IMR-90 (cell line): Measurements from ENCODE around the gene TNFAIP8. TPM values are rescaled to one million over a fixed set of nuclear protein-coding genes. Genes with fewer than 3 reads are reported as not detected.

Experiments
- ATAC-seq: fragments of 200-7000 bp; cut with Tn5 transposase; 2 replicates; pipeline ENCODE4 v1.9.1; 2020; ENCODE audit warnings: low read depth, mild to moderate bottlenecking, moderate library complexity
- BruUV-seq: library from RNA; stranded (reverse); fragments of 400-500 nt; replicated peaks from 2 replicates; lab custom pipeline; 2021; lab: Mats Ljungman, UMichigan
- CTCF ChIA-PET: fragments of 300-600 bp; formaldehyde crosslinking; extraction: SDS; loops from one replicate; lab custom pipeline; 2021; ENCODE audit warnings: antibody characterized with exemption; lab: Yijun Ruan, JAX
- POLR2A ChIA-PET: fragments of 300-600 bp; sonication (Branson Sonifier 250); formaldehyde crosslinking; loops from one replicate; lab custom pipeline; 2022; ENCODE audit warnings: antibody characterized with exemption; ENCODE audit not compliant: unreplicated experiment; lab: Charles Lee
- DNase-seq: peaks from one replicate; pipeline ENCODE4 v3.0.0; 2013
- H2AFZ ChIP-seq: replicated peaks from 2 replicates; pipeline ENCODE3; 2013; ENCODE audit warnings: low read length, mild to moderate bottlenecking; ENCODE audit not compliant: poor library complexity
- H2AK5ac ChIP-seq: 2 replicates; pipeline ENCODE4 v1.6.1; 2013; ENCODE audit warnings: low read depth, low read length, inconsistent platforms
- H2AK9ac ChIP-seq: replicated peaks from 2 replicates; pipeline ENCODE3; 2013; ENCODE audit warnings: mild to moderate bottlenecking, low read depth, low read length, moderate library complexity; ENCODE audit not compliant: poor library complexity
- H2BK120ac ChIP-seq: 2 replicates; pipeline ENCODE4 v1.6.1; 2013; ENCODE audit warnings: low read depth, low read length, inconsistent platforms
- H2BK15ac ChIP-seq: 3 replicates; pipeline ENCODE4 v1.6.1; 2013; ENCODE audit warnings: low read depth, low read length, inconsistent platforms
- H2BK20ac ChIP-seq: 2 replicates; pipeline ENCODE4 v1.6.1; 2013; ENCODE audit warnings: low read depth, mild to moderate bottlenecking, inconsistent platforms, low read length, moderate library complexity
- H2BK5ac ChIP-seq: 2 replicates; pipeline ENCODE4 v1.6.1; 2013; ENCODE audit warnings: mild to moderate bottlenecking, low read depth, low read length, inconsistent platforms; ENCODE audit not compliant: poor library complexity, severe bottlenecking
- H3K14ac ChIP-seq: replicated peaks from 2 replicates; pipeline ENCODE4 v1.6.1; 2013; ENCODE audit warnings: low read depth, low read length, inconsistent platforms
- H3K18ac ChIP-seq: 2 replicates; pipeline ENCODE4 v1.6.1; 2013; ENCODE audit warnings: low read depth, low read length, control low read depth
- H3K23ac ChIP-seq: 2 replicates; pipeline ENCODE4 v1.6.1; 2013; ENCODE audit warnings: low read depth, low read length, inconsistent platforms
- H3K27ac ChIP-seq: 2 replicates; pipeline ENCODE4 v1.5.1; 2013; ENCODE audit warnings: mild to moderate bottlenecking, control low read depth, low read length; ENCODE audit not compliant: insufficient read depth
- H3K27me3 ChIP-seq: 2 replicates; pipeline ENCODE4 v1.6.1; 2013; ENCODE audit warnings: low read length; ENCODE audit not compliant: control insufficient read depth, insufficient read depth
- H3K36me3 ChIP-seq: 2 replicates; pipeline ENCODE4 v1.6.1; 2013; ENCODE audit warnings: low read length, mixed read lengths; ENCODE audit not compliant: control insufficient read depth, insufficient read depth
- H3K4ac ChIP-seq: 2 replicates; pipeline ENCODE4 v1.6.1; 2013; ENCODE audit warnings: low read depth, low read length, inconsistent platforms
- H3K4me1 ChIP-seq: 2 replicates; pipeline ENCODE4 v1.6.1; 2013; ENCODE audit warnings: low read length, mixed read lengths; ENCODE audit not compliant: control insufficient read depth, insufficient read depth
- H3K4me2 ChIP-seq: 2 replicates; pipeline ENCODE4 v1.6.1; 2013; ENCODE audit warnings: low read depth, mild to moderate bottlenecking, control low read depth, low read length, moderate library complexity
- H3K4me3 ChIP-seq: 2 replicates; pipeline ENCODE4 v1.5.1; 2013; ENCODE audit warnings: low read depth, mild to moderate bottlenecking, control low read depth, low read length, moderate library complexity; ENCODE audit not compliant: insufficient read depth
- H3K56ac ChIP-seq: 2 replicates; pipeline ENCODE4 v1.6.1; 2013; ENCODE audit warnings: low read length, inconsistent platforms; ENCODE audit not compliant: insufficient read depth; ENCODE audit errors: extremely low read depth
- H3K79me1 ChIP-seq, 2 experiments: 2 replicates each; pipeline ENCODE4 v1.6.1; 2013; ENCODE audit warnings: low read length in 2 of 2, inconsistent platforms in 1 of 2, low read depth in 1 of 2
- H3K9ac ChIP-seq: 2 replicates; pipeline ENCODE4 v1.6.1; 2013; ENCODE audit warnings: low read depth, low read length, control low read depth
- H3K9me1 ChIP-seq: 2 replicates; pipeline ENCODE4 v1.6.1; 2013; ENCODE audit warnings: low read length, inconsistent platforms; ENCODE audit not compliant: insufficient read depth
- H3K9me3 ChIP-seq: 2 replicates; pipeline ENCODE4 v1.6.1; 2013; ENCODE audit warnings: low read length; ENCODE audit not compliant: control insufficient read depth, insufficient read depth
- H4K20me1 ChIP-seq: 2 replicates; pipeline ENCODE4 v1.6.1; 2013; ENCODE audit warnings: low read length, inconsistent platforms; ENCODE audit not compliant: insufficient read depth
- H4K5ac ChIP-seq: 2 replicates; pipeline ENCODE4 v1.6.1; 2013; ENCODE audit warnings: mild to moderate bottlenecking, low read depth, low read length, control low read depth
- H4K8ac ChIP-seq, 2 experiments: 2 replicates each; pipeline ENCODE4 v1.6.1; 2013; ENCODE audit warnings: low read depth in 2 of 2, low read length in 2 of 2, control low read depth in 1 of 2, inconsistent platforms in 1 of 2
- H4K91ac ChIP-seq: 2 replicates; pipeline ENCODE4 v1.6.1; 2013; ENCODE audit warnings: low read depth, low read length, inconsistent platforms; ENCODE audit not compliant: insufficient read depth
- BHLHE40 ChIP-seq: fragments of 150-350 bp; IDR thresholded peaks from 2 replicates; pipeline ENCODE4 v1.6.1; 2016; ENCODE audit warnings: mild to moderate bottlenecking, low read depth, low read length
- CEBPB ChIP-seq: IDR thresholded peaks from 2 replicates; pipeline ENCODE4 v1.6.1; 2012; ENCODE audit warnings: low read depth, low read length, improper control_type of control experiment
- CHD1 ChIP-seq: IDR thresholded peaks from 2 replicates; pipeline ENCODE4 v1.6.1; 2012; ENCODE audit warnings: low read depth, low read length, improper control_type of control experiment
- FOS ChIP-seq: fragments of 150-350 bp; IDR thresholded peaks from 2 replicates; pipeline ENCODE4 v1.6.1; 2016; ENCODE audit warnings: low read depth, low read length
- MAFK ChIP-seq: IDR thresholded peaks from 2 replicates; pipeline ENCODE4 v1.6.1; 2012; ENCODE audit warnings: low read depth, low read length, improper control_type of control experiment
- MAZ ChIP-seq: IDR thresholded peaks from 2 replicates; pipeline ENCODE4 v1.6.1; 2012; ENCODE audit warnings: low read depth, mild to moderate bottlenecking, low read length, improper control_type of control experiment, moderate library complexity, borderline replicate concordance
- MXI1 ChIP-seq: IDR thresholded peaks from 2 replicates; pipeline ENCODE4 v1.6.1; 2012; ENCODE audit warnings: low read depth, mild to moderate bottlenecking, low read length, moderate library complexity, borderline replicate concordance
- NFE2L2 ChIP-seq: fragments of 150-350 bp; IDR thresholded peaks from 2 replicates; pipeline ENCODE4 v1.6.1; 2016; ENCODE audit warnings: low read depth, mild to moderate bottlenecking, low read length
- POLR2A ChIP-seq: IDR thresholded peaks from 2 replicates; pipeline ENCODE4 v1.6.1; 2012; ENCODE audit warnings: mild to moderate bottlenecking, low read depth, low read length
- RAD21 ChIP-seq: IDR thresholded peaks from 2 replicates; pipeline ENCODE4 v1.6.1; 2012; ENCODE audit warnings: low read length, improper control_type of control experiment
- RCOR1 ChIP-seq: IDR thresholded peaks from 2 replicates; pipeline ENCODE4 v1.6.1; 2012; ENCODE audit warnings: mild to moderate bottlenecking, low read length, improper control_type of control experiment; ENCODE audit not compliant: insufficient replicate concordance
- RFX5 ChIP-seq: IDR thresholded peaks from 2 replicates; pipeline ENCODE4 v1.8.0; 2012; ENCODE audit warnings: low read depth, mild to moderate bottlenecking, low read length, moderate library complexity
- SMC3 ChIP-seq: fragments of 150-350 bp; IDR thresholded peaks from 2 replicates; pipeline ENCODE4 v1.6.1; 2016; ENCODE audit warnings: low read depth, mild to moderate bottlenecking, antibody characterized with exemption, low read length, moderate library complexity
- USF2 ChIP-seq: fragments of 150-350 bp; IDR thresholded peaks from 2 replicates; pipeline ENCODE4 v1.6.1; 2017; ENCODE audit warnings: mild to moderate bottlenecking, antibody characterized with exemption, low read length, low read depth
- WGBS, 2 experiments: methylation state at CpG; one replicate each; pipeline versions ENCODE4 v1.1.5 to v1.1.7; 2013; ENCODE audit warnings: missing lambda C conversion rate in 2 of 2; ENCODE audit not compliant: insufficient read length in 1 of 2; ENCODE audit errors: extremely low coverage in 2 of 2; 5-methylcytosine and 5-hydroxymethylcytosine counted together
- dilution Hi-C: fragments of 300-500 bp; cut with HindIII; formaldehyde crosslinking; loops from one replicate; pipeline ENCODE4 v1.14.3; 2018; ENCODE audit warnings: low sequenced_read_pairs; ENCODE audit not compliant: unreplicated experiment
- in situ Hi-C: fragments of 300-500 bp; cut with MboI; formaldehyde crosslinking; loops from 3 replicates; pipeline ENCODE4 v1.14.3; 2019; ENCODE audit warnings: low sequenced_read_pairs, inconsistent platforms, mixed read lengths
- intact Hi-C: fragments of 100-400 bp; cut with micrococcal nuclease; formaldehyde crosslinking; loops from 2 replicates; pipeline ENCODE4 v1.10.0; 2022
- polyA plus RNA-seq, 3 experiments: library from polyadenylated mRNA; depleted of rRNA; stranded (reverse); fragments of >200 nt; gene quantifications; 2 replicates each; pipeline ENCODE4 v1.2.3, GENCODE V29; 2012; ENCODE audit warnings: low replicate concordance in 1 of 3
- total RNA-seq: library from RNA; depleted of rRNA; stranded (reverse); fragments of >200 nt; gene quantifications from 2 replicates; pipeline ENCODE4 v1.2.3, GENCODE V29; 2012
- TF ChIP-seq, protein P1 (sequence below): fragments of 150-350 bp; IDR thresholded peaks from 2 replicates; pipeline ENCODE4 v1.6.1; 2016; ENCODE audit warnings: low read depth, mild to moderate bottlenecking, low read length, moderate library complexity, borderline replicate concordance
- TF ChIP-seq, protein P2 (sequence below): conservative IDR thresholded peaks from 2 replicates; pipeline ENCODE4 v1.5.1; 2012; ENCODE audit warnings: mild to moderate bottlenecking, low read depth, low read length, improper control_type of control experiment

Gene TNFAIP8
- total and polyA plus RNA-seq, 2 of the 4 experiments (the other 2 are of a cell fraction), result 20.3 to 29.9 TPM

- ATAC-seq (no peak), DNase-seq (no peak)
- in situ Hi-C loops, result no loop called here
- Histone ChIP-seq H3K79me1 (peaks cover 14 to 32% of the 10 kb centered on the region in 2 experiments), H3K9ac (no peak overlapping the region), H2AFZ (no peak overlapping the region), H3K27me3 (no peaks in the 10 kb centered on the region), H3K9me3 (no peaks in the 10 kb centered on the region), H4K8ac (no peak overlapping the region), H3K27ac (no peak overlapping the region), H3K56ac (no peak overlapping the region), H3K4me1 (peaks cover 23% of the 10 kb centered on the region), H4K91ac (no peak overlapping the region), H2AK9ac (no peak overlapping the region), H2AK5ac (no peak overlapping the region), H2BK120ac (no peak overlapping the region), H4K20me1 (no peaks in the 10 kb centered on the region), H2BK5ac (no peak overlapping the region), H3K4me3 (no peak overlapping the region), H2BK20ac (no peak overlapping the region), H3K9me1 (peaks cover 11% of the 10 kb centered on the region), H4K5ac (no peak overlapping the region), H3K23ac (no peak overlapping the region), H3K36me3 (no peaks in the 10 kb centered on the region), H3K18ac (no peak overlapping the region), H2BK15ac (no peak overlapping the region), H3K4me2 (no peak overlapping the region), H3K4ac (no peak overlapping the region), H3K14ac (no peak overlapping the region)
- no CpG with 5 or more reads among the region's 7 CpGs for WGBS, 2 experiments
- no TSS peak for BruUV-seq
- no peak for TF ChIP-seq NFE2L2
- TF ChIP-seq RFX5, result no peak
- no peak for TF ChIP-seq SMC3
- TF ChIP-seq, protein P1, sequence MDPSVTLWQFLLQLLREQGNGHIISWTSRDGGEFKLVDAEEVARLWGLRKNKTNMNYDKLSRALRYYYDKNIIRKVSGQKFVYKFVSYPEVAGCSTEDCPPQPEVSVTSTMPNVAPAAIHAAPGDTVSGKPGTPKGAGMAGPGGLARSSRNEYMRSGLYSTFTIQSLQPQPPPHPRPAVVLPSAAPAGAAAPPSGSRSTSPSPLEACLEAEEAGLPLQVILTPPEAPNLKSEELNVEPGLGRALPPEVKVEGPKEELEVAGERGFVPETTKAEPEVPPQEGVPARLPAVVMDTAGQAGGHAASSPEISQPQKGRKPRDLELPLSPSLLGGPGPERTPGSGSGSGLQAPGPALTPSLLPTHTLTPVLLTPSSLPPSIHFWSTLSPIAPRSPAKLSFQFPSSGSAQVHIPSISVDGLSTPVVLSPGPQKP, result no peak
- TF ChIP-seq BHLHE40, result no peak
- TF ChIP-seq FOS, result no peak
- no peak for TF ChIP-seq MAFK
- TF ChIP-seq POLR2A, result no peak
- no peak for TF ChIP-seq MAZ
- no peak for TF ChIP-seq CHD1
- no peak for TF ChIP-seq MXI1
- TF ChIP-seq RCOR1, result no peak
- TF ChIP-seq USF2, result no peak
- TF ChIP-seq CEBPB, result no peak
- no peak for TF ChIP-seq RAD21
- TF ChIP-seq, protein P2, sequence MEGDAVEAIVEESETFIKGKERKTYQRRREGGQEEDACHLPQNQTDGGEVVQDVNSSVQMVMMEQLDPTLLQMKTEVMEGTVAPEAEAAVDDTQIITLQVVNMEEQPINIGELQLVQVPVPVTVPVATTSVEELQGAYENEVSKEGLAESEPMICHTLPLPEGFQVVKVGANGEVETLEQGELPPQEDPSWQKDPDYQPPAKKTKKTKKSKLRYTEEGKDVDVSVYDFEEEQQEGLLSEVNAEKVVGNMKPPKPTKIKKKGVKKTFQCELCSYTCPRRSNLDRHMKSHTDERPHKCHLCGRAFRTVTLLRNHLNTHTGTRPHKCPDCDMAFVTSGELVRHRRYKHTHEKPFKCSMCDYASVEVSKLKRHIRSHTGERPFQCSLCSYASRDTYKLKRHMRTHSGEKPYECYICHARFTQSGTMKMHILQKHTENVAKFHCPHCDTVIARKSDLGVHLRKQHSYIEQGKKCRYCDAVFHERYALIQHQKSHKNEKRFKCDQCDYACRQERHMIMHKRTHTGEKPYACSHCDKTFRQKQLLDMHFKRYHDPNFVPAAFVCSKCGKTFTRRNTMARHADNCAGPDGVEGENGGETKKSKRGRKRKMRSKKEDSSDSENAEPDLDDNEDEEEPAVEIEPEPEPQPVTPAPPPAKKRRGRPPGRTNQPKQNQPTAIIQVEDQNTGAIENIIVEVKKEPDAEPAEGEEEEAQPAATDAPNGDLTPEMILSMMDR, result no peak
- intact Hi-C loops, result no loop called here
- CTCF ChIA-PET, result no interaction called here
- POLR2A ChIA-PET, result no interaction called here
- dilution Hi-C loops, result no loop called here
Observed at GRCh38 chr5:119318256-119318894, 37.4 kb upstream of the TNFAIP8 start.
